Upper lobe of left lung (tissue), 6 donors: Measurements from ENCODE around the gene DISC1. TPM values are rescaled to one million over a fixed set of nuclear protein-coding genes. Genes with fewer than 3 reads are reported as not detected.

ENCODE experiments used
- ATAC-seq, 2 donors: fragments of 200-7000 bp; cut with Tn5 transposase; one replicate each; pipeline ENCODE4 v1.9.1; 2022; ENCODE audit warnings: mild to moderate bottlenecking in 2 of 2, moderate library complexity in 2 of 2; ENCODE audit not compliant: low FRiP score in 2 of 2
- DNase-seq, 2 donors: peaks; one replicate each; pipeline ENCODE4 v3.0.0-alpha.2; 2019 to 2020
- H3K27ac ChIP-seq, 4 donors: fragments of 200-600 bp; sonication (generic); one replicate each; pipeline ENCODE4 v1.5.1; 2016 to 2019
- H3K27me3 ChIP-seq, 4 donors: fragments of 200-600 bp; sonication (generic); one replicate each; pipeline ENCODE4 v1.5.1; 2017 to 2019
- H3K36me3 ChIP-seq, 4 donors: fragments of 200-600 bp; sonication (generic); one replicate each; pipeline ENCODE4 v1.5.1; 2016 to 2019
- H3K4me1 ChIP-seq, 4 donors: fragments of 200-600 bp; sonication (generic); one replicate each; pipeline ENCODE4 v1.5.1; 2018 to 2019
- H3K4me3 ChIP-seq, 4 donors: fragments of 200-600 bp; sonication (generic); one replicate each; pipeline ENCODE4 v1.5.1; 2017 to 2019; ENCODE audit warnings: mild to moderate bottlenecking in 2 of 4, moderate library complexity in 1 of 4
- H3K9me3 ChIP-seq, 4 donors: fragments of 200-600 bp; sonication (generic); one replicate each; pipeline ENCODE4 v1.5.1; 2018 to 2019
- CTCF ChIP-seq, 6 experiments: fragments of 450-650 bp in 4 of 6; fragments of 200-600 bp in 2 of 6; sonication (generic) in 2 of 6; IDR thresholded peaks; one replicate each; pipeline ENCODE4 v1.5.1; 2016 to 2019; ENCODE audit warnings: antibody characterized with exemption in 6 of 6
- EP300 ChIP-seq, 4 donors: sonication (generic); formaldehyde crosslinking; IDR thresholded peaks; one replicate each; pipeline ENCODE4 v1.5.1; 2017; ENCODE audit warnings: antibody characterized with exemption in 4 of 4, control low read depth in 2 of 4
- POLR2A ChIP-seq, 4 donors: fragments of 450-650 bp; IDR thresholded peaks; one replicate each; pipeline ENCODE4 v1.5.1; 2016 to 2017; ENCODE audit warnings: antibody characterized with exemption in 4 of 4, mild to moderate bottlenecking in 2 of 4
- POLR2AphosphoS5 ChIP-seq, 2 donors: sonication (generic); formaldehyde crosslinking; IDR thresholded peaks; one replicate each; pipeline ENCODE4 v1.5.1; 2017; ENCODE audit warnings: antibody characterized with exemption in 2 of 2
- WGBS, 2 donors: methylation state at CpG; one replicate each; pipeline ENCODE4 v1.1.5; 2017 to 2018; 5-methylcytosine and 5-hydroxymethylcytosine counted together
- total RNA-seq, 6 donors: library from RNA; depleted of rRNA in 4 of 6; stranded (reverse); fragments of >200 nt in 4 of 6; gene quantifications; one replicate each; pipeline versions ENCODE4 v1.1.0 to v1.2.1, GENCODE V29; 2016 to 2021
- donor health status: DM: no; HTN: no; CAD: no; lungs with moderate emphysema.
- donor health status: DM: no; HTN: yes; CAD: no; lungs with severe emphysema.

The DISC1 gene
- total RNA-seq, 6 donors from 2014 or later, result 6.1 to 16.8 (median 10.5) TPM

GRCh38 chr1:231871878-231872277 lies 245.3 kb downstream of the DISC1 start:
- DNase-seq, result no peak

GRCh38 chr1:231872461-231872910 lies 245.9 kb downstream of the DISC1 start:
- Histone ChIP-seq H3K9me3 (peaks cover 0 to 6% (median 4%) of the 10 kb centered on the region in 4 donors), H3K27me3 (no peaks in the 10 kb centered on the region), H3K4me3 (no peak overlapping the region), H3K4me1 (peaks cover 0 to 4% (median 1%) of the 10 kb centered on the region in 4 donors), H3K27ac (no peak overlapping the region), H3K36me3 (no peaks in the 10 kb centered on the region)
- DNase-seq, result no peak
- whole genome bisulfite sequencing, 2 donors, result 91 to 98% methylated on average over 1 of the region's 1 CpG
- TF ChIP-seq CTCF (IDR thresholded peaks at IDR 0.05) (no peak), EP300 (IDR thresholded peaks at IDR 0.05) (no peak), POLR2A (IDR thresholded peaks at IDR 0.05) (no peak), POLR2AphosphoS5 (IDR thresholded peaks at IDR 0.05) (no peak)
- ATAC-seq, result no peak

More at GRCh38 chr1:231871878-231872277, 245.3 kb downstream of the DISC1 start:
- no peak for ATAC-seq
- H3K36me3 ChIP-seq, result no peaks in the 10 kb centered on the region
- no peak overlapping the region for H3K27ac ChIP-seq
- peaks cover 0 to 9% (median 1%) of the 10 kb centered on the region in 4 donors for H3K4me1 ChIP-seq
- WGBS, 2 donors, result 69 to 71% methylated on average over 5 of the region's 5 CpGs
- H3K9me3 ChIP-seq, result peaks cover 0 to 6% (median 4%) of the 10 kb centered on the region in 4 donors
- TF ChIP-seq POLR2A (IDR thresholded peaks at IDR 0.05) (no peak), EP300 (IDR thresholded peaks at IDR 0.05) (no peak), POLR2AphosphoS5 (IDR thresholded peaks at IDR 0.05) (no peak), CTCF (IDR thresholded peaks at IDR 0.05) (no peak)
- no peak overlapping the region for H3K4me3 ChIP-seq
- no peaks in the 10 kb centered on the region for H3K27me3 ChIP-seq

- no peak for TF ChIP-seq EP300 (IDR thresholded peaks at IDR 0.05)
- no peak for TF ChIP-seq POLR2AphosphoS5 (IDR thresholded peaks at IDR 0.05)
- TF ChIP-seq CTCF (IDR thresholded peaks at IDR 0.05), result no peak
- TF ChIP-seq POLR2A (IDR thresholded peaks at IDR 0.05), result no peak
- Histone ChIP-seq H3K9me3 (peaks cover 0 to 6% (median 4%) of the 10 kb centered on the region in 4 donors), H3K27me3 (no peaks in the 10 kb centered on the region), H3K27ac (no peak overlapping the region), H3K4me1 (no peaks in the 10 kb centered on the region), H3K4me3 (no peak overlapping the region), H3K36me3 (no peaks in the 10 kb centered on the region)
- WGBS, 2 donors, result 91 to 94% methylated on average over 1 of the region's 1 CpG
- ATAC-seq (no peak), DNase-seq (no peak)
Measured at GRCh38 chr1:231878737-231879136, 252.1 kb downstream of the DISC1 start.

- no peaks in the 10 kb centered on the region for H3K4me1 ChIP-seq
- ATAC-seq (no peak), DNase-seq (no peak)
- H3K4me3 ChIP-seq, result no peak overlapping the region
- no peaks in the 10 kb centered on the region for H3K36me3 ChIP-seq
- no peak overlapping the region for H3K27ac ChIP-seq
- peaks cover 0 to 6% (median 4%) of the 10 kb centered on the region in 4 donors for H3K9me3 ChIP-seq
- WGBS, 2 donors, result 89 to 92% methylated on average over 1 of the region's 1 CpG
- TF ChIP-seq POLR2AphosphoS5 (IDR thresholded peaks at IDR 0.05) (no peak), EP300 (IDR thresholded peaks at IDR 0.05) (no peak), CTCF (IDR thresholded peaks at IDR 0.05) (no peak), POLR2A (IDR thresholded peaks at IDR 0.05) (no peak)
- no peaks in the 10 kb centered on the region for H3K27me3 ChIP-seq
Measured at GRCh38 chr1:231879296-231879695, 252.7 kb downstream of the DISC1 start.

GRCh38 chr1:231882333-231882732 lies 255.7 kb downstream of the DISC1 start:
- no peak overlapping the region for H3K27ac ChIP-seq
- no peak for TF ChIP-seq POLR2AphosphoS5 (IDR thresholded peaks at IDR 0.05)
- TF ChIP-seq POLR2A (IDR thresholded peaks at IDR 0.05), result no peak
- no peak for TF ChIP-seq EP300 (IDR thresholded peaks at IDR 0.05)
- no peak for TF ChIP-seq CTCF (IDR thresholded peaks at IDR 0.05)
- H3K36me3 ChIP-seq, result no peaks in the 10 kb centered on the region
- ATAC-seq (no peak), DNase-seq (no peak)
- H3K27me3 ChIP-seq, result no peaks in the 10 kb centered on the region
- no peaks in the 10 kb centered on the region for H3K4me1 ChIP-seq
- no peaks in the 10 kb centered on the region for H3K9me3 ChIP-seq
- 88 to 93% methylated on average over 4 of the region's 4 CpGs for WGBS, 2 donors
- H3K4me3 ChIP-seq, result no peak overlapping the region
